22Rv1 (cell line): ENCODE measurements around the gene ATG4B.
"Not testable (repeated sequence)": the region's sequence is repeated elsewhere in the genome, so short reads cannot be mapped to it uniquely, and the experiment has no call there.

Source experiments
- ZFX ChIP-seq: fragments of 450-650 bp; IDR thresholded peaks from 2 replicates; pipeline ENCODE4 v1.6.1; 2017; ENCODE audit warnings: antibody characterized with exemption, borderline replicate concordance
- TF ChIP-seq, protein P1 (sequence below): fragments of 450-650 bp; IDR thresholded peaks from 2 replicates; pipeline ENCODE4 v1.5.1; 2017; ENCODE audit warnings: mild to moderate bottlenecking

DNA sequence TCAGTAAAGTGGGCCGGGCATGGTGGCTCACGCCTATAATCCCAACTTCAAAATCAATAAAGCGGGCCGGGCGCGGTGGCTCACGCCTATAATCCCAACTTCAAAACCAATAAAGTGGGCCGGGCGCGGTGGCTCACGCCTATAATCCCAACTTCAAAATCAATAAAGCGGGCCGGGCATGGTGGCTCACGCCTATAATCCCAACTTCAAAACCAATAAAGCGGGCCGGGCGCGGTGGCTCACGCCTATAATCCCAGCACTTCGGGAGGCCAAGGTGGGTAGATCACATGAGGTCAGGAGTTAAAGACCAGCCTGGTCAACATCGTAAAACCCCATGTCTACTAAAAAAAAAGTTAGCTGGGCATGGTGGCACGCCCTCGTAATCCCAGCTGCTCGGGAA is 25.2 kb downstream of the ATG4B start:
- TF ChIP-seq, protein P1, sequence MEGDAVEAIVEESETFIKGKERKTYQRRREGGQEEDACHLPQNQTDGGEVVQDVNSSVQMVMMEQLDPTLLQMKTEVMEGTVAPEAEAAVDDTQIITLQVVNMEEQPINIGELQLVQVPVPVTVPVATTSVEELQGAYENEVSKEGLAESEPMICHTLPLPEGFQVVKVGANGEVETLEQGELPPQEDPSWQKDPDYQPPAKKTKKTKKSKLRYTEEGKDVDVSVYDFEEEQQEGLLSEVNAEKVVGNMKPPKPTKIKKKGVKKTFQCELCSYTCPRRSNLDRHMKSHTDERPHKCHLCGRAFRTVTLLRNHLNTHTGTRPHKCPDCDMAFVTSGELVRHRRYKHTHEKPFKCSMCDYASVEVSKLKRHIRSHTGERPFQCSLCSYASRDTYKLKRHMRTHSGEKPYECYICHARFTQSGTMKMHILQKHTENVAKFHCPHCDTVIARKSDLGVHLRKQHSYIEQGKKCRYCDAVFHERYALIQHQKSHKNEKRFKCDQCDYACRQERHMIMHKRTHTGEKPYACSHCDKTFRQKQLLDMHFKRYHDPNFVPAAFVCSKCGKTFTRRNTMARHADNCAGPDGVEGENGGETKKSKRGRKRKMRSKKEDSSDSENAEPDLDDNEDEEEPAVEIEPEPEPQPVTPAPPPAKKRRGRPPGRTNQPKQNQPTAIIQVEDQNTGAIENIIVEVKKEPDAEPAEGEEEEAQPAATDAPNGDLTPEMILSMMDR = not testable (repeated sequence)
- not testable (repeated sequence) for TF ChIP-seq ZFX
